H9 (cell line): ENCODE results near the gene FMOD. TPM values are rescaled to one million over a fixed set of nuclear protein-coding genes. Genes with fewer than 3 reads are reported as not detected.

Source experiments
- DNase-seq: peaks from one replicate; pipeline ENCODE4 v3.0.0-alpha.2; 2017
- H2AFZ ChIP-seq: one replicate; pipeline ENCODE4 v1.6.1; 2013; ENCODE audit warnings: mild to moderate bottlenecking, low read length, control low read depth, moderate library complexity
- H2AK5ac ChIP-seq: 2 replicates; pipeline ENCODE4 v1.6.1; 2013; ENCODE audit warnings: low read length, control low read depth, mixed read lengths; ENCODE audit not compliant: insufficient read length
- H2BK120ac ChIP-seq: one replicate; pipeline ENCODE4 v1.6.1; 2013; ENCODE audit warnings: low read depth, mild to moderate bottlenecking, low read length, control low read depth, inconsistent platforms; ENCODE audit not compliant: poor library complexity, severe bottlenecking
- H2BK12ac ChIP-seq: 2 replicates; pipeline ENCODE4 v1.6.1; 2013; ENCODE audit warnings: low read length, control low read depth, mixed read lengths, low read depth; ENCODE audit not compliant: insufficient read length
- H2BK15ac ChIP-seq: 2 replicates; pipeline ENCODE4 v1.6.1; 2013; ENCODE audit warnings: low read depth, low read length, control low read depth
- H2BK20ac ChIP-seq: one replicate; pipeline ENCODE4 v1.6.1; 2013; ENCODE audit warnings: low read depth, mild to moderate bottlenecking, low read length, control low read depth, inconsistent platforms; ENCODE audit not compliant: poor library complexity, severe bottlenecking
- H2BK5ac ChIP-seq: 2 replicates; pipeline ENCODE4 v1.6.1; 2013; ENCODE audit warnings: low read length, control low read depth, mixed read lengths; ENCODE audit not compliant: insufficient read length
- H3K14ac ChIP-seq: 2 replicates; pipeline ENCODE4 v1.6.1; 2013; ENCODE audit warnings: low read length, control low read depth; ENCODE audit not compliant: insufficient read depth
- H3K18ac ChIP-seq: 2 replicates; pipeline ENCODE4 v1.6.1; 2013; ENCODE audit warnings: low read depth, mild to moderate bottlenecking, mixed read lengths, low read length, control low read depth; ENCODE audit not compliant: insufficient read length
- H3K23ac ChIP-seq: 2 replicates; pipeline ENCODE4 v1.6.1; 2013; ENCODE audit warnings: low read length, control low read depth, mixed read lengths, low read depth; ENCODE audit not compliant: insufficient read length
- H3K23me2 ChIP-seq: 2 replicates; pipeline ENCODE4 v1.6.1; 2013; ENCODE audit warnings: low read depth, mild to moderate bottlenecking, mixed read lengths, low read length, control low read depth; ENCODE audit not compliant: insufficient read length, poor library complexity, severe bottlenecking
- H3K27ac ChIP-seq: 2 replicates; pipeline ENCODE4 v1.5.1; 2013; ENCODE audit warnings: low read length, control low read depth, mixed read lengths, low read depth; ENCODE audit not compliant: insufficient read length
- H3K27me3 ChIP-seq: 2 replicates; pipeline ENCODE4 v1.6.1; 2013; ENCODE audit warnings: low read length, control low read depth, inconsistent platforms; ENCODE audit not compliant: insufficient read depth
- H3K4ac ChIP-seq: 2 replicates; pipeline ENCODE4 v1.6.1; 2013; ENCODE audit warnings: low read depth, mild to moderate bottlenecking, control low read depth, inconsistent platforms, low read length, moderate library complexity
- H3K4me1 ChIP-seq: 2 replicates; pipeline ENCODE4 v1.6.1; 2013; ENCODE audit warnings: low read length, control low read depth, inconsistent platforms; ENCODE audit not compliant: insufficient read depth
- H3K4me2 ChIP-seq: 2 replicates; pipeline ENCODE4 v1.6.1; 2013; ENCODE audit warnings: low read length, control low read depth, mixed read lengths; ENCODE audit not compliant: insufficient read length, insufficient read depth
- H3K56ac ChIP-seq: 2 replicates; pipeline ENCODE4 v1.6.1; 2013; ENCODE audit warnings: low read depth, mild to moderate bottlenecking, mixed read lengths, low read length, control low read depth; ENCODE audit not compliant: insufficient read length
- H3K79me1 ChIP-seq: 2 replicates; pipeline ENCODE4 v1.6.1; 2013; ENCODE audit warnings: low read depth, mild to moderate bottlenecking, moderate library complexity, low read length, control low read depth, inconsistent platforms; ENCODE audit not compliant: insufficient read depth, poor library complexity, severe bottlenecking
- H3K79me2 ChIP-seq: 2 replicates; pipeline ENCODE4 v1.6.1; 2013; ENCODE audit warnings: low read length, control low read depth, inconsistent platforms; ENCODE audit not compliant: insufficient read depth
- H3K9ac ChIP-seq: 2 replicates; pipeline ENCODE4 v1.6.1; 2013; ENCODE audit warnings: low read length, control low read depth, mixed read lengths; ENCODE audit not compliant: insufficient read length; ENCODE audit errors: extremely low read depth
- H3K9me3 ChIP-seq: one replicate; pipeline ENCODE4 v1.6.1; 2013; ENCODE audit warnings: low read depth, low read length, inconsistent platforms; ENCODE audit not compliant: control insufficient read depth
- H3T11ph ChIP-seq: one replicate; pipeline ENCODE4 v1.6.1; 2013; ENCODE audit warnings: mild to moderate bottlenecking, low read length, control low read depth, inconsistent platforms
- H4K20me1 ChIP-seq: one replicate; pipeline ENCODE4 v1.6.1; 2013; ENCODE audit not compliant: control insufficient read depth, insufficient read length, insufficient read depth
- H4K5ac ChIP-seq: 2 replicates; pipeline ENCODE4 v1.6.1; 2013; ENCODE audit warnings: low read depth, mild to moderate bottlenecking, mixed read lengths, low read length, control low read depth; ENCODE audit not compliant: insufficient read length
- H4K8ac ChIP-seq: replicated peaks from 2 replicates; pipeline ENCODE4 v1.6.1; 2013; ENCODE audit warnings: low read length, control low read depth, mixed read lengths, low read depth; ENCODE audit not compliant: insufficient read length
- H4K91ac ChIP-seq: 2 replicates; pipeline ENCODE4 v1.6.1; 2013; ENCODE audit warnings: low read depth, mild to moderate bottlenecking, moderate library complexity, mixed read lengths, low read length, control low read depth; ENCODE audit not compliant: insufficient read length
- H3K27ac Mint-ChIP-seq, 3 experiments: 2 replicates in 2 of 3; 3 replicates in 1 of 3; pipeline ENCODE4 v1.8.0; 2020 to 2021; ENCODE audit warnings: mixed read lengths in 3 of 3, mild to moderate bottlenecking in 1 of 3, moderate library complexity in 1 of 3
- H3K27me3 Mint-ChIP-seq: 2 replicates; pipeline ENCODE4 v1.8.0; 2021; ENCODE audit warnings: low read depth, mild to moderate bottlenecking, moderate library complexity, mixed read lengths
- H3K36me3 Mint-ChIP-seq, 3 experiments: 2 replicates in 2 of 3; 3 replicates in 1 of 3; pipeline ENCODE4 v1.8.0; 2020 to 2021; ENCODE audit warnings: low read depth in 3 of 3, mixed read lengths in 3 of 3; ENCODE audit not compliant: insufficient read depth in 1 of 3
- H3K4me1 Mint-ChIP-seq, 2 experiments: 2 replicates each; pipeline ENCODE4 v1.8.0; 2020; ENCODE audit warnings: mixed read lengths in 2 of 2
- H3K4me3 Mint-ChIP-seq, 2 experiments: 2 replicates in 1 of 2; 3 replicates in 1 of 2; pipeline ENCODE4 v1.8.0; 2020 to 2021; ENCODE audit warnings: mild to moderate bottlenecking in 2 of 2, mixed read lengths in 2 of 2, moderate library complexity in 1 of 2
- H3K9me3 Mint-ChIP-seq, 2 experiments: 2 replicates in 1 of 2; 3 replicates in 1 of 2; pipeline ENCODE4 v1.8.0; 2020; ENCODE audit warnings: mild to moderate bottlenecking in 2 of 2, mixed read lengths in 2 of 2, moderate library complexity in 1 of 2
- WGBS: extraction: QIAGEN DNeasy Blood & Tissue Kit; methylation state at CpG from one replicate; pipeline ENCODE4 v1.1.7; 2013; ENCODE audit warnings: missing lambda C conversion rate, low lambda C conversion rate, mixed read lengths; ENCODE audit not compliant: insufficient read length; ENCODE audit errors: extremely low coverage; 5-methylcytosine and 5-hydroxymethylcytosine counted together
- total RNA-seq: library from RNA; stranded (reverse); gene quantifications from 2 replicates; pipeline ENCODE4 v1.2.1, GENCODE V29; 2021
- TF ChIP-seq, protein P1 (sequence below): fragments of 200-600 bp; sonication (generic); conservative IDR thresholded peaks from 3 replicates; pipeline ENCODE4 v1.8.0; 2021; ENCODE audit warnings: antibody characterized with exemption, mild to moderate bottlenecking

FMOD gene
- total RNA-seq, 1 experiment from 2014 or later = not detected

- no peak overlapping the region for H2BK120ac ChIP-seq
- no peak overlapping the region for H3K4me2 ChIP-seq
These were observed 2.6 kb upstream of the FMOD start for GRCh38 chr1:203353486-203353885.

More at GRCh38 chr1:203353486-203353885, 2.6 kb upstream of the FMOD start:
- Histone ChIP-seq H4K91ac (no peak overlapping the region), H3K4me1 (no peaks in the 10 kb centered on the region), H3K18ac (no peak overlapping the region), H3K9me3 (no peaks in the 10 kb centered on the region), H3K4ac (no peak overlapping the region), H4K8ac (no peak overlapping the region), H3K23me2 (no peaks in the 10 kb centered on the region), H2BK5ac (no peak overlapping the region), H2BK20ac (no peak overlapping the region), H3K79me1 (no peaks in the 10 kb centered on the region), H4K20me1 (no peaks in the 10 kb centered on the region), H2BK12ac (no peak overlapping the region), H3K23ac (no peak overlapping the region), H3K79me2 (no peaks in the 10 kb centered on the region), H2AK5ac (no peak overlapping the region), H3K9ac (no peak overlapping the region), H3K56ac (no peak overlapping the region), H4K5ac (no peak overlapping the region), H2BK15ac (no peak overlapping the region), H3K27me3 (no peaks in the 10 kb centered on the region), H3K14ac (no peak overlapping the region; the same call in 1 of the 2 replicates), H2AFZ (no peak overlapping the region), H3T11ph (no peak overlapping the region), H3K27ac (no peak overlapping the region)
- no peak for DNase-seq
- no peak overlapping the region for H3K4me3 Mint-ChIP-seq
- H3K27me3 Mint-ChIP-seq = peaks cover 45% of the 10 kb centered on the region
- no peaks in the 10 kb centered on the region; a peak in 1 of 7 replicates for H3K36me3 Mint-ChIP-seq
- H3K9me3 Mint-ChIP-seq = no peaks in the 10 kb centered on the region
- no CpG with 5 or more reads among the region's 8 CpGs for WGBS
- H3K4me1 Mint-ChIP-seq = peaks cover 0 to 10% of the 10 kb centered on the region in 2 experiments; a peak in 2 of 4 replicates
- TF ChIP-seq, protein P1, sequence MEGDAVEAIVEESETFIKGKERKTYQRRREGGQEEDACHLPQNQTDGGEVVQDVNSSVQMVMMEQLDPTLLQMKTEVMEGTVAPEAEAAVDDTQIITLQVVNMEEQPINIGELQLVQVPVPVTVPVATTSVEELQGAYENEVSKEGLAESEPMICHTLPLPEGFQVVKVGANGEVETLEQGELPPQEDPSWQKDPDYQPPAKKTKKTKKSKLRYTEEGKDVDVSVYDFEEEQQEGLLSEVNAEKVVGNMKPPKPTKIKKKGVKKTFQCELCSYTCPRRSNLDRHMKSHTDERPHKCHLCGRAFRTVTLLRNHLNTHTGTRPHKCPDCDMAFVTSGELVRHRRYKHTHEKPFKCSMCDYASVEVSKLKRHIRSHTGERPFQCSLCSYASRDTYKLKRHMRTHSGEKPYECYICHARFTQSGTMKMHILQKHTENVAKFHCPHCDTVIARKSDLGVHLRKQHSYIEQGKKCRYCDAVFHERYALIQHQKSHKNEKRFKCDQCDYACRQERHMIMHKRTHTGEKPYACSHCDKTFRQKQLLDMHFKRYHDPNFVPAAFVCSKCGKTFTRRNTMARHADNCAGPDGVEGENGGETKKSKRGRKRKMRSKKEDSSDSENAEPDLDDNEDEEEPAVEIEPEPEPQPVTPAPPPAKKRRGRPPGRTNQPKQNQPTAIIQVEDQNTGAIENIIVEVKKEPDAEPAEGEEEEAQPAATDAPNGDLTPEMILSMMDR = no peak
- no peak overlapping the region for H3K27ac Mint-ChIP-seq
